Retinal pigment epithelial cell (primary cell): Measurements from ENCODE around the gene GNG8.
A peak's percentile ranks its signal among the peaks of the same experiment; 100 is the strongest.

Experiments used
- DNase-seq: peaks from one replicate; pipeline ENCODE4 v3.0.0-alpha.2; 2010; ENCODE audit warnings: low read depth
- H3K4me3 ChIP-seq: 2 replicates; pipeline ENCODE4 v1.5.1; 2011; ENCODE audit warnings: mild to moderate bottlenecking, low read length, control low read depth, moderate library complexity
- CTCF ChIP-seq: conservative IDR thresholded peaks from 2 replicates; pipeline ENCODE4 v1.5.1; 2011; ENCODE audit warnings: low read depth, low read length, control low read depth, inconsistent platforms

Gene GNG8

GRCh38 chr19:46665072-46665471, 29.1 kb upstream of the GNG8 start:
- no peak overlapping the region for H3K4me3 ChIP-seq
- TF ChIP-seq CTCF = no peak
- no peak for DNase-seq

- DNase-seq = peak; percentile 47
- H3K4me3 ChIP-seq = peak overlapping the region; percentile 50
- peak; percentile 94 for TF ChIP-seq CTCF
Measured at GRCh38 chr19:46661735-46662592, 26.0 kb upstream of the GNG8 start.

- peak; percentile 97 for DNase-seq
- TF ChIP-seq CTCF = no peak
- H3K4me3 ChIP-seq = peak within 1 kb of the TSS; percentile 50
Measured at GRCh38 chr19:46661020-46661731, 25.2 kb upstream of the GNG8 start, which contains the start of gene DACT3. Gene DACT3, minus strand, starts transcription at chr19:46661182. Its CDS starts 118 bp downstream, at chr19:46661064.

- peak overlapping the region; percentile 29 for H3K4me3 ChIP-seq
- no peak for TF ChIP-seq CTCF
- DNase-seq = no peak
Measured at GRCh38 chr19:46660551-46661019, 24.6 kb upstream of the GNG8 start.

GRCh38 chr19:46660008-46660517, 24.1 kb upstream of the GNG8 start:
- no peak for TF ChIP-seq CTCF
- no peak overlapping the region for H3K4me3 ChIP-seq
- DNase-seq = no peak

GRCh38 chr19:46659151-46660007, 23.4 kb upstream of the GNG8 start:
- TF ChIP-seq CTCF = no peak
- DNase-seq = no peak
- H3K4me3 ChIP-seq = no peak overlapping the region
